Loucy (cell line): ENCODE results near the gene OPHN1.

ENCODE experiments used
- CTCF ChIP-seq: fragments of 200-600 bp; sonication (generic); conservative IDR thresholded peaks from 2 replicates; pipeline ENCODE4 v1.5.1; 2014; ENCODE audit warnings: mild to moderate bottlenecking, antibody characterized with exemption, low read length
- EZH2phosphoT487 ChIP-seq: fragments of 200-600 bp; IDR thresholded peaks from 2 replicates; pipeline ENCODE4 v1.6.1; 2018; ENCODE audit warnings: antibody characterized with exemption, mild to moderate bottlenecking, moderate library complexity, borderline replicate concordance

GRCh38 chrX:68403038-68403437 lies 30.3 kb downstream of the OPHN1 start:
- TF ChIP-seq CTCF (no peak), EZH2phosphoT487 (no peak)
